SH-SY5Y (cell line): ENCODE data around the gene UGT1A3.

ENCODE experiments used
- GATA2 ChIP-seq: IDR thresholded peaks from 2 replicates; pipeline ENCODE4 v1.6.1; 2011; ENCODE audit warnings: mild to moderate bottlenecking, low read depth, low read length
- GATA3 ChIP-seq: IDR thresholded peaks from 2 replicates; pipeline ENCODE4 v1.6.1; 2011; ENCODE audit warnings: low read depth, mild to moderate bottlenecking, low read length, moderate library complexity

DNA sequence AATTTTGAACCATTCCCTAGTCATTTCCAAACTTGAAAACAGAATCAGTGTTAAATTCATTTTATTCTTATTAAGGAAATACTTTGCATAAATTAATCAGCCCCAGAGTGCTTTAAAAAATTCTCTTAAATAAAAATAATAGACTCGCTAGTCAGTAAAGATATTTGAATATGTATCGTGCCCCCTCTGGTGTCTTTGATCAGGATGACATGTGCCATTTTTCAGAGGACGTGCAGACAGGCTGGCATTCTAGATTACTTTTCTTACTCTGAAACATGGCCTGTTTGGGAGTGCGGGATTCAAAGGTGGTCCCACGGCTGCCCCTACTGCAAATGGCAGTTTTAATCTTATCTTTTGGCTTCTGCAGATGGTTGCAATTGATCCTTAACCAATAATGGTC, 43.7 kb downstream of the UGT1A3 start:
- TF ChIP-seq GATA2 (no peak), GATA3 (no peak)
